Ishikawa (cell line): Measurements from ENCODE around the gene ZNF385D.

ENCODE experiments used
- CEBPB ChIP-seq: IDR thresholded peaks from 2 replicates; pipeline ENCODE4 v1.6.1; 2012
- EP300 ChIP-seq: IDR thresholded peaks from 2 replicates; pipeline ENCODE4 v1.6.1; 2012; ENCODE audit warnings: borderline replicate concordance
- FOXM1 ChIP-seq: IDR thresholded peaks from 2 replicates; pipeline ENCODE4 v1.6.1; 2012; ENCODE audit warnings: low read depth, borderline replicate concordance
- NFIC ChIP-seq: IDR thresholded peaks from 2 replicates; pipeline ENCODE4 v1.6.1; 2012
- RAD21 ChIP-seq: IDR thresholded peaks from 2 replicates; pipeline ENCODE4 v1.6.1; 2012; ENCODE audit warnings: low read depth
- TAF1 ChIP-seq: IDR thresholded peaks from 2 replicates; pipeline ENCODE4 v1.6.1; 2012; ENCODE audit warnings: low read depth, mild to moderate bottlenecking
- USF1 ChIP-seq: IDR thresholded peaks from 2 replicates; pipeline ENCODE4 v1.6.1; 2012
- YY1 ChIP-seq: IDR thresholded peaks from 2 replicates; pipeline ENCODE4 v1.6.1; 2012; ENCODE audit warnings: low read depth
- TF ChIP-seq, protein P1 (sequence below): IDR thresholded peaks from 2 replicates; pipeline ENCODE4 v1.6.1; 2012

DNA sequence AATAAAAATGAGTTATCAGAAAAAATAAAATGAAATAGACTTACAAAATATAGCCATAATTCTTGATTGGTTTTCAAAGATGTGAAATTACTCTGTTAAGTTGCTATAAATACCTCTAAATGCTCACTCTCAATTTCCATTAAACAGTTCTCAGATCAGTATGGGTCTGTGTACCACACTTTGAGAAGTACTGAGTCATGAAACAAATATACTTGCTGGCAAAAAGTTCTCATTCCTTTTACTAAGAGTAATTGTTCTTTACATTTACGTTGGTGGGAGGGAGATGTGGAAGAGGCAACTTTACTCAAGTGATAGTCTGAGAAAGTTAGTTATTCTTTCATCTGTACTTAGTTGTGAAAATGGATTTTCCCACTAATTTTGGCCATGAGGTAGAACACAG is 96.3 kb downstream of the ZNF385D start:
- TF ChIP-seq RAD21 (no peak), EP300 (no peak), TAF1 (no peak), YY1 (no peak), NFIC (no peak), USF1 (no peak), CEBPB (no peak), FOXM1 (no peak)
- TF ChIP-seq, protein P1, sequence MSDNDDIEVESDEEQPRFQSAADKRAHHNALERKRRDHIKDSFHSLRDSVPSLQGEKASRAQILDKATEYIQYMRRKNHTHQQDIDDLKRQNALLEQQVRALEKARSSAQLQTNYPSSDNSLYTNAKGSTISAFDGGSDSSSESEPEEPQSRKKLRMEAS = no peak
